Duodenal mucosa (tissue), 2 donors: ENCODE data around the gene TBC1D9B.
A peak's percentile ranks its signal among the peaks of the same experiment; 100 is the strongest.

Source experiments
- H3K27ac ChIP-seq: one replicate; pipeline ENCODE4 v1.7.0; 2013; ENCODE audit warnings: low read depth, low read length
- H3K27me3 ChIP-seq, 2 donors: one replicate each; pipeline ENCODE4 v1.7.0; 2013; ENCODE audit warnings: low read length in 2 of 2, control low read depth in 1 of 2; ENCODE audit not compliant: insufficient read depth in 2 of 2, control insufficient read depth in 1 of 2
- H3K36me3 ChIP-seq, 2 donors: one replicate each; pipeline ENCODE4 v1.7.0; 2013; ENCODE audit warnings: low read length in 2 of 2, control low read depth in 1 of 2; ENCODE audit not compliant: insufficient read depth in 2 of 2, control insufficient read depth in 1 of 2
- H3K4me1 ChIP-seq, 2 donors: one replicate each; pipeline ENCODE4 v1.7.0; 2013; ENCODE audit warnings: low read length in 2 of 2, control low read depth in 1 of 2; ENCODE audit not compliant: insufficient read depth in 2 of 2, control insufficient read depth in 1 of 2
- H3K4me3 ChIP-seq, 2 donors: one replicate each; pipeline ENCODE4 v1.7.0; 2013; ENCODE audit warnings: low read length in 2 of 2, low read depth in 1 of 2
- H3K9ac ChIP-seq, 2 donors: one replicate each; pipeline ENCODE4 v1.7.0; 2013; ENCODE audit warnings: low read length in 2 of 2, low read depth in 1 of 2
- H3K9me3 ChIP-seq, 2 donors: one replicate each; pipeline ENCODE4 v1.7.0; 2013; ENCODE audit warnings: low read length in 2 of 2, control low read depth in 1 of 2; ENCODE audit not compliant: control insufficient read depth in 1 of 2

Gene TBC1D9B

DNA sequence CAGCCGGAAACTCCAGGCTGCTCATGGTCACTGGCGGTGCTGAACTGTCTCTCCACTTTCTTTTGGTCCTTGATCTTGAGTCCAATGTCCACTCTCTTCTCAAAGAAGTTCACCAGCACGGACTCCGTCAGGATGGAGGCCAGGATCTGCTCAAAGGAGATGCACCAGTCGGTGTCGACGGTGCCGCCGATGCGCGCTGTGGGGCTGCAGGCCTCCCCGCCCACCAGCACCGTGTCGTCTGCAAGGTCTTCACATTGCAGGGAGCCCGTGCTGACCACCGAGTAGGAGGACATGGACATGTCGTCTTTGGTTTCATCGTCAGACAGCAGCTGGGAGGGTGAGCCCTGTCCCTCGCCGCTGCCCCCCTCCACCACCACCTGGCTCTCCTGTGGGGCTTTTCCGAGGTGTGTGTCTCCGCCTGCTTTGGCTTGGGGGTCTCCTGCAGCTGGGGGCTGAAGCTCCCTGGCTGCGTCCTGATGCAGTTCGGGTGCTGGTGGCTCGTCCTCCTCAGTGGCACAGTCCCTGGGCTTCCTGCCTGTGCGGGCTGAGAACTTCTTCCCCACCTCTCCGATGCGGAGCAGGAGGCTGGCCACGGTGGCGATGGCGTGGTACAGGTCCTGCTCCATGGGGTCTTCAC lies 44.1 kb downstream of the TBC1D9B start:
- peaks cover 29 to 54% of the 10 kb centered on the region in 2 donors for H3K36me3 ChIP-seq

DNA sequence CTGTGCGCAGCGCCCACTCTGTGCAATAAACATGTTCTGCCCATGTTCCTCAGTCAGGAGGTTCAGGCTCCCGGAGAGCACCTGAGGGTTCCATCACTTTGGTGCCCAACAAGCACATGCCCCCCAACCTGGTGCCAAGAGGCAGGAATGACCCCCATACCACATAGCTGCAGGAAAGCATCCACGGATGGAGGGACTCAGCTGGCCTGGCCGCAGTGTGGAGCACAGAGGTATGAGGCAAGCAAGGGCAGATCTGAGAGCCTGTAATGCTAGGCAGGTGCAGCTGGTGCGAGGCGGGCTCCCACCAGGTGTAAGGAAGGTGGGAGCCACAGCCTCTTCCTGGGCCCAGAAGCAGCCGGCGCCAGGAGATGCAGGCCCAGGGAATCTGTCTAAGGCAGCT lies 44.8 kb downstream of the TBC1D9B start:
- peaks cover 3 to 6% of the 10 kb centered on the region in 2 donors for H3K9me3 ChIP-seq
- no peak overlapping the region for H3K9ac ChIP-seq
- peaks cover 0 to 3% of the 10 kb centered on the region in 2 donors for H3K4me1 ChIP-seq
- H3K4me3 ChIP-seq, result no peak overlapping the region
- no peak overlapping the region for H3K27ac ChIP-seq
- no peaks in the 10 kb centered on the region for H3K27me3 ChIP-seq
- peaks cover 26 to 52% of the 10 kb centered on the region in 2 donors for H3K36me3 ChIP-seq

More for the DNA sequence above, 44.1 kb downstream of the TBC1D9B start:
- no peak overlapping the region for H3K9ac ChIP-seq
- no peak overlapping the region for H3K27ac ChIP-seq
- H3K4me3 ChIP-seq, result no peak overlapping the region
- H3K27me3 ChIP-seq, result no peaks in the 10 kb centered on the region
- H3K4me1 ChIP-seq, result peaks cover 0 to 3% of the 10 kb centered on the region in 2 donors
- peaks cover 3 to 6% of the 10 kb centered on the region in 2 donors for H3K9me3 ChIP-seq

DNA sequence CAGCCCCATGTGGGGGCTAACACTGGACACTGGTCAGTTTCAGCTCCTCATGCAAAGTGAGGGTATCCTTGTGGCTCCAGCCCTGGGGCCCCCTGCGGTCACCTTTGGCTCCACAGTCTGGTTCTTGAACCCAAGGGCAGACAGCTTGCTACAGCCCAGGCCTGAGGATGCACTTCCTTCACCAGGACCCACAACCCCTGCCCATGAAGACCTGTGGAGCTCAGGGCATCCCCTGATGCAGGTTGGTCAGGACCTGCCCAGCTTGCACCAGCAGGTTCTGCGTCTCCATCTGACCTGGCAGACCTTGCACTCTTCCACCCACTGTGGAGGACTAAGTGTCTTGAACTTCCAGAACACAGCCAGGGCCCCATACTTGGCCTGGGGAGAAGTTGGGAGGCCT lies 45.4 kb downstream of the TBC1D9B start:
- Histone ChIP-seq H3K4me1 (peaks cover 0 to 3% of the 10 kb centered on the region in 2 donors), H3K4me3 (no peak overlapping the region), H3K9me3 (peaks cover 3 to 6% of the 10 kb centered on the region in 2 donors), H3K27me3 (no peaks in the 10 kb centered on the region), H3K27ac (no peak overlapping the region), H3K9ac (no peak overlapping the region), H3K36me3 (peaks cover 26 to 50% of the 10 kb centered on the region in 2 donors)

DNA sequence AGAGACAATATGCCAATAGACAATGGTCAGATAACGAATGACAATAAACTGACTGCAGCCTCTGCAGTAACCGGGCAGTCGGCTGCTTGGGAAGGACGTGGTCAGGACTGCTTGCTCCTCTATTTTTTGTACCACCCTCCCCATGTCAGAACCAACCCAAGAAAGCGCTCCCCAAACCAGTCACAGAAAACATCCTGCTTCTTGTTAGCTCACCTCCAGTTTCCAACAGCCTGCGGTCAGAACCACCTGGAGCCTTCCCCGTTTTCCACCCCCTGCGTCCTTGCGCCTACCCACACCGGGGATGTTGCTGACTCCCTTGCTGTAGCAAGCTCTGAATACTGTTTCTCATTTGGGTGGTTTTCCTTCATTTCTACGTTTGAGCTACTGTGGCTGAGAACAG lies 47.4 kb downstream of the TBC1D9B start:
- H3K4me1 ChIP-seq, result peaks cover 0 to 3% of the 10 kb centered on the region in 2 donors
- H3K36me3 ChIP-seq, result peaks cover 26 to 31% of the 10 kb centered on the region in 2 donors
- H3K27ac ChIP-seq, result no peak overlapping the region
- H3K9ac ChIP-seq, result no peak overlapping the region
- H3K4me3 ChIP-seq, result no peak overlapping the region
- no peaks in the 10 kb centered on the region for H3K27me3 ChIP-seq
- H3K9me3 ChIP-seq, result peaks cover 3 to 6% of the 10 kb centered on the region in 2 donors

DNA sequence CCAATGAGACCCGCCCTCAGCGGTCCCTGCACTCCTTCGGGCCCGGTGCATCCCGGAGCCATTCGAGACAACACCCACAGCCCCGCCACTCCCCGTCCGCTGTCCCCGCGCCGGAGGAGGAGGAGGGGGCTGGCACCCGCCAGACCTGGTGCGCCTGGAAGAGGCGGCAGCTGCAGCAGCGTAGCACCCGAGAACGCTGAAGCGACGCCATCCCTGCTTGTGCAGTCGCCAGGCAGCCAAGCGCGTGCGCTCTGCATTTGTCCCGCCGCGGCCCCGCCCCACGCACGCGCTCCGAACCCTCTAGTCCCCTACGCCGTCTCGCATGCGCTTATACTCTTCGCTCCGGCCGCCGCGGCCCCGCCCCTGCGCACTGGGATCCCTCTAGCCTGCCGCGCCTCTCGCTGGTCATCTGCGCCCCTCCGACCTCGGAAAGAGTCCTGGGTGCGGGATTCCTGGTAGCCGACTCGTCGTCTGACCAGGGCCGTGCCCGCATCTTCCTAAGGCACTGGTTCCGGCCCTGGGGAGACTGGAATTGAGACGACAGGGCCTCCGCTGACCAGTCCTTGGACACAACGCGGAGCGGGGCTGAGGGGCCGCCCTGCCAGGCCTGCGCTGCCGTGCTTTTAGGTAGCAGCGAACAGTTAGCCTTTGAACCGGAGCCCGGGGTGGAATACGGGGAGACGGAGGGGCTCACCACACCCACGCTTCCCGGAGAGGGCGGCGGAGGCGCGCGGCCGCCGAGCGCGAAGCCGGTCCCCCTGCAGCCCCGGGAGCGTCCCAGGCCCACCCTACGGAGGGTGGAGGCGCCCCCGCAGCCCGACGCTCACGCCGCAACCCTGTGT lies 48.9 kb downstream of the TBC1D9B start, which contains the start of gene MRNIP:
TSS of gene MRNIP (minus strand) at position 232 of the 842 bp plus-strand sequence. CDS start at position 211, 21 bp downstream.
- no peaks in the 10 kb centered on the region for H3K27me3 ChIP-seq
- peak within 1 kb of the TSS; percentile 88 for H3K27ac ChIP-seq
- peak within 1 kb of the TSS; percentile 95 to 96 for H3K4me3 ChIP-seq
- peak within 1 kb of the TSS; percentile 75 to 85 for H3K9ac ChIP-seq
- peaks cover 0 to 3% of the 10 kb centered on the region in 2 donors for H3K4me1 ChIP-seq
- H3K36me3 ChIP-seq, result peaks cover 17 to 18% of the 10 kb centered on the region in 2 donors
- H3K9me3 ChIP-seq, result peaks cover 3 to 6% of the 10 kb centered on the region in 2 donors

DNA sequence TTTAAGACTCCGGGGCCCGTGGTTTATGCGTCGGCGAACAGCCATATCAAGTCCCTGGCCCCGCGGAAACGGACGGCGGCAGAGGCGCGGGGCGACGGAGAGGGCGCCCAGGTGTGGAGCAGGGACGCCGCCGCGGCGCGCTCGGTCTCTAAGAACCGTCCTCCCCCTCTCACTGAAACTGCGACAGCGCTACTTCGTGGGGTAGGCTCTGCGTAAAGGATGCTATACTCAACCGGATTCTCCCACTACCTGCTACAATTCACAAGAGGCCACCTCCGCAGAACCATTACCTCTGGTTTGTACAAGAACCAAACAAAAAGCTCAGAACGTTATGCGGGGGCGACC lies 49.5 kb downstream of the TBC1D9B start:
- Histone ChIP-seq H3K27ac (peak overlapping the region; percentile 88), H3K4me3 (peak overlapping the region; percentile 95 to 96), H3K4me1 (peaks cover 0 to 3% of the 10 kb centered on the region in 2 donors), H3K36me3 (peaks cover 12% of the 10 kb centered on the region in 2 donors), H3K9ac (peak overlapping the region; percentile 75 to 82), H3K9me3 (peaks cover 3 to 6% of the 10 kb centered on the region in 2 donors), H3K27me3 (no peaks in the 10 kb centered on the region)

DNA sequence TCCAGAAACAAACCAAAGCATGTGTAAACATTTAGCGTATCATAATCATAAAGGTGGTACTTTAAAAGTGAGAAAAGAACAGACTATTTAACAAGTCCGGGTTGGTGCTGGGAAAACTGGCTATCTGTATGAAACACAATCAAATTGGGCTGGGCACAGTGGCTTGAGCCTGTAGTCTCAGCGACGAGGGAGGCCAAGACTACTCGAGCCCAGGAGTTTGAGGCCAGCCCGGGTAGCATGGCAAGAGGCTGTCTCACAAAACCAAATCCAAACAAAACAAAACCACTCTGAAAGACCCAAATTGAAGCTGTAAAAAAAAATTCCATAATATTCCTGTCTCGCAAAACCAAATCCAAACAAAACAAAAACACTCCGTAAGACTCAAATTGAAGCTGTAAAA lies 53.3 kb downstream of the TBC1D9B start:
- Histone ChIP-seq H3K27me3 (no peaks in the 10 kb centered on the region), H3K9ac (no peak overlapping the region), H3K4me1 (peaks cover 0 to 5% of the 10 kb centered on the region in 2 donors), H3K27ac (no peak overlapping the region), H3K4me3 (no peak overlapping the region), H3K36me3 (peaks cover 21 to 31% of the 10 kb centered on the region in 2 donors), H3K9me3 (no peaks in the 10 kb centered on the region)

- H3K36me3 ChIP-seq, result peaks cover 21 to 43% of the 10 kb centered on the region in 2 donors
- H3K4me3 ChIP-seq, result no peak overlapping the region
- H3K4me1 ChIP-seq, result peaks cover 0 to 5% of the 10 kb centered on the region in 2 donors
- H3K9ac ChIP-seq, result no peak overlapping the region
- H3K9me3 ChIP-seq, result no peaks in the 10 kb centered on the region
- no peaks in the 10 kb centered on the region for H3K27me3 ChIP-seq
- H3K27ac ChIP-seq, result no peak overlapping the region
Observed at GRCh38 chr5:179852993-179853547, 54.6 kb downstream of the TBC1D9B start.

DNA sequence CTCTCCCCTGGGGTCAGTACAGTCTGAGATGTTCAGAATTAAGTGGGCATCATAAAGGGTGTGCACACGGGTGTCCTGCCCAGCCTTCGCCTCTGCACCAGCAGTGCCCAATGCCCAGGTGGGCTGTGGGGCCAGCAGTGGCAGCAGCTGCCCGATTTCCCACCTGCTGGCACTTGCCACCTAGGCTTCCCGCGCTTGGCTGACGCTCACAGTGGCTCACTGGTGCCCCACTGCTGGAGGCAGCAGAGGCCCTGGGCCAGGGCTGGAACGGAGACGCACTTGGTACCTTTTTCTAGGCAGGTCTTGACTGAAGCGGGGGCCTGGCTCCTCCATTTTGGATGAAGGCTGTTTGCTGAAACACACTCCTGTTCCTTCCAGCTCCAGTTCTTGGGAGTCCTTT lies 66.1 kb downstream of the TBC1D9B start:
- H3K27ac ChIP-seq, result no peak overlapping the region
- no peak overlapping the region for H3K9ac ChIP-seq
- H3K4me1 ChIP-seq, result peaks cover 9 to 12% of the 10 kb centered on the region in 2 donors
- H3K27me3 ChIP-seq, result no peaks in the 10 kb centered on the region
- H3K36me3 ChIP-seq, result peaks cover 17 to 56% of the 10 kb centered on the region in 2 donors
- no peak overlapping the region for H3K4me3 ChIP-seq
- no peaks in the 10 kb centered on the region for H3K9me3 ChIP-seq

- H3K36me3 ChIP-seq, result peaks cover 24 to 60% of the 10 kb centered on the region in 2 donors
- no peak overlapping the region for H3K27ac ChIP-seq
- H3K9ac ChIP-seq, result no peak overlapping the region
Observed at GRCh38 chr5:179840766-179841165, 66.9 kb downstream of the TBC1D9B start.

More at GRCh38 chr5:179840766-179841165, 66.9 kb downstream of the TBC1D9B start:
- H3K9me3 ChIP-seq, result no peaks in the 10 kb centered on the region
- H3K4me3 ChIP-seq, result no peak overlapping the region
- peaks cover 15 to 16% of the 10 kb centered on the region in 2 donors for H3K4me1 ChIP-seq
- no peaks in the 10 kb centered on the region for H3K27me3 ChIP-seq
